ENCODE results near the gene CD40.

The CD40 gene

DNA sequence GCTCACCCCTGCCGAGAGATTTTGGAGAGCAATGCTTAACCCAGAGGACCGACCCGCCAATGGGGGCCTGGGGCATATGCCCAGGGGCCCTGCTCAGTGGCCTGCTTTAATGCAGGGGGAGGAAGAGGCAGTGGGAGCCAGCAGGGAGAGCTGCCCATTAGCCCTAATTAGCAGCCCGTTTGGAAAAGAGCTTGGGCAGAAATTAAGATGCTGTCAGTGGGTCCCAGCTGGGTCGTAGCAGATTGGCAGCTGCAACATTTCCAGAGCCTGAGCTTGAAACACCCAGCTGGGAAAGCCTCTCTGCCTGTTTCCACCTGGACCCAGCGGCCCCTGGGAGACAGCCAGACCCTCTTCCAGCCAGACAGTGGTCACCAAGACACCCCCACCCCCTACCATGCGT lies 39.5 kb downstream of the CD40 start:
- H3K4me3 ChIP-seq (ENCODE audit: low read depth, low read length): no peak overlapping the region
- TF ChIP-seq, protein P1, sequence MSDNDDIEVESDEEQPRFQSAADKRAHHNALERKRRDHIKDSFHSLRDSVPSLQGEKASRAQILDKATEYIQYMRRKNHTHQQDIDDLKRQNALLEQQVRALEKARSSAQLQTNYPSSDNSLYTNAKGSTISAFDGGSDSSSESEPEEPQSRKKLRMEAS (IDR thresholded peaks at IDR 0.05; ENCODE audit: low read depth, low read length): no peak
- TF ChIP-seq CTCF (IDR thresholded peaks at IDR 0.05; ENCODE audit: low read depth, low read length): no peak
- no peak for TF ChIP-seq POLR2A (IDR thresholded peaks at IDR 0.05; ENCODE audit: extremely low read depth, insufficient read length)
- no peak for TF ChIP-seq MYC (IDR thresholded peaks at IDR 0.05; ENCODE audit: low read depth, low read length)
- no peak for DNase-seq (ENCODE audit: low read depth)

DNA sequence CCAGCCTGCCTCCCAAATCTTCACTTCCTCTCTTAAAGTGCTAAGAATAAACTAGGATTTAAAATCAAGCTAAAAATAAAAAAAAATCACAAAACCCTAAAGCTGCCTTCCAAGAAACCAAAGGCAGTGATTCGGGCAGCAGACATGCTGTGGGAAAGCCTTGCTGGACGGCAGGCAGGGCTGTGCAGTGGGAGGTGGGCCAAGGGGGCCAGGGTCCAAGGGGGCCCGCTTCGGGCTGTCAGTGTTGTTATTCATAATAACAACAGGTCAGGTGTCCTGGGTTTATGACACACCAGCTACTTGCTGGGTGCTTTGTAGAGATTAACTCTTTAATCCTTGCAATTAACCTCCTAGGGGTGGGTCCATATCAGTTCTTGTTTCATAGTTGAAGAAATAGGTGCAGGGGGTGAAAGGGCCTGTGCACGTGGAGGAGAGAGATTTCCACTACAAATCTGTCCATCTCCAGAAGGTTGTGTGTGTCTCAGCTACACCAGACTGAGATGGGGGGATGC lies 40.4 kb downstream of the CD40 start:
- DNase-seq (ENCODE audit: low read depth): no peak
- TF ChIP-seq, protein P1 (IDR thresholded peaks at IDR 0.05; ENCODE audit: low read depth, low read length): no peak
- no peak for TF ChIP-seq MYC (IDR thresholded peaks at IDR 0.05; ENCODE audit: low read depth, low read length)
- TF ChIP-seq CTCF (IDR thresholded peaks at IDR 0.05; ENCODE audit: low read depth, low read length): no peak
- TF ChIP-seq POLR2A (IDR thresholded peaks at IDR 0.05; ENCODE audit: extremely low read depth, insufficient read length): no peak
- no peak overlapping the region for H3K4me3 ChIP-seq (ENCODE audit: low read depth, low read length)

DNA sequence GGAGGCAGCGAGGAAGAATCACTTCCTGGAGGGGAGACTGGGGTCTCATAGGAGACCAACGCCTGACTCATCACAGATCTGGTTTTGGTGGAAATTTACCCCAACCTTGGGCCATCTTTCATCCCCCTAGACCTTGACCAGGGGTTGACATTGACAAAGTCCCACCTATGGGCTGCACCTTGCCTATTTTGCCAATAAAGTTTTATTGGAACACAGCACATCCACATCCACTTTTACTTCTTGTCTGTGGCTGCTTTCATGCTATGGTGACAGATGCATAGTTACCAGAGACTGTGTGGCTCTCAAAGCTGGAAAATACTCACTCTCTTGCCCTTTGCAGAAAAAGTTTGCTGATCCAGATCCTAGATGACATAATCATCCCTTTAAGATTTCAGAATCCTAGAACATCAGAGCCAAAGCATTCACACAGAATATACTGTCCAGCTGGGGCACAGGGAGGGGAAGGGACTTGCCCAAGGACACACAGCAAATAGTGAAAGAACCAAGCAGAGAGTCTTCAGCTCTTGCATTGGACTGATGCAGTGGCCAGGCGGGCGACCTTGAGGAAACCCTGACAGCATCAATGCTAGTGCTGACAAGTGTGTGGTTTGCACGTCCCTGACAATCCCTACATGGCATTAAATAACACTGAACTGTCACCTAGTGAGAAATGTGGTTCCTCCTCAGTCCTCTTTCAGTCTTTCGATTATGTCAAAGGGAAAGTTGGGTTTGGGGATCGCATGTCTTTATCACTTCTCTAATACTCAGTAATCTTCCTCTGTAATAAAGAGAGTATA lies 41.2 kb downstream of the CD40 start:
- H3K4me3 ChIP-seq (ENCODE audit: low read depth, low read length): no peak overlapping the region
- TF ChIP-seq POLR2A (IDR thresholded peaks at IDR 0.05; ENCODE audit: extremely low read depth, insufficient read length) (no peak), MYC (IDR thresholded peaks at IDR 0.05; ENCODE audit: low read depth, low read length) (no peak), CTCF (IDR thresholded peaks at IDR 0.05; ENCODE audit: low read depth, low read length) (no peak)
- TF ChIP-seq, protein P1 (IDR thresholded peaks at IDR 0.05; ENCODE audit: low read depth, low read length): no peak
- no peak for DNase-seq (ENCODE audit: low read depth)

DNA sequence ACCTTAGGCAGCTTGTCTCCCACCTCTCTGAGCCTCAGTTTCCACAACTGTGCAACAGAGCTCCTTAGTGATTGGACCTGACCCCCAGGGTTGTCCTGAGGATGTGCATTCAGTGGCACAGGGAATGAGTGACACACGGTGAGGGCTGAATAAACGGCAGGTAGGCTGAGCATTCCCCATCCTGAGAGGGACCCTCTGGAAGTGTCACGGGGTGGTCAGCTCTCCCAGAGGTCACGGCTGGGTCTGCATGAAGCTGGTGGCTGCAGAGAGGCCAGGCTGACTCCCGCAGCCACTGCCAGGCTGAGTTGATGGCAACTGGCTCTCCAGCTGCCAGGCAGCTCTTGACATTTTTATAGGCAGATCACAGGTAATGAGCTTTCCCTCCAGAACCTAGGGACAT lies 42.5 kb downstream of the CD40 start:
- TF ChIP-seq MYC (IDR thresholded peaks at IDR 0.05; ENCODE audit: low read depth, low read length): no peak
- no peak for TF ChIP-seq CTCF (IDR thresholded peaks at IDR 0.05; ENCODE audit: low read depth, low read length)
- TF ChIP-seq POLR2A (IDR thresholded peaks at IDR 0.05; ENCODE audit: extremely low read depth, insufficient read length): no peak
- TF ChIP-seq, protein P1 (IDR thresholded peaks at IDR 0.05; ENCODE audit: low read depth, low read length): no peak
- DNase-seq (ENCODE audit: low read depth): no peak

DNA sequence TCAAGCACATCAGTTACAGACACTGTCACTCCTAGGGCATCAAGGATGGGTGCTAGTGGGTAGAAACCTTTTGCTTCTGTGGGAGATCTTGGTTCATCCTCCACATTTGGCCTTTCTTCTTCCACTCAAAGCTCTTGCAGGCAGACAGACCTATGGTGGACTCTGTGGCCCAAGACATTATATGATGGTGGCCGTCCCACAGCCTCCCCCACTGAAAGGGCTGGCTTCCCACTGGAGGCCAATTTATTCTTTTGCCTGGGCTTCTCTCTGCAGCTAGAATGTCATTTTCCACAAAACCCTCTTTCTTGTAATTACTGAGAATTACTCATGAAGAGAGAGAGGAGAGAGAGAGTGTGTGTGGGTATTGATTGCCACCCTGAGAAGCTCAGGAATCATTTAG lies 43.8 kb downstream of the CD40 start:
- H3K4me3 ChIP-seq (ENCODE audit: low read depth, low read length): no peak overlapping the region
- no peak for DNase-seq (ENCODE audit: low read depth)
- TF ChIP-seq MYC (IDR thresholded peaks at IDR 0.05; ENCODE audit: low read depth, low read length) (no peak), CTCF (IDR thresholded peaks at IDR 0.05; ENCODE audit: low read depth, low read length) (no peak), POLR2A (IDR thresholded peaks at IDR 0.05; ENCODE audit: extremely low read depth, insufficient read length) (no peak)
- TF ChIP-seq, protein P1 (IDR thresholded peaks at IDR 0.05; ENCODE audit: low read depth, low read length): no peak

More for the DNA sequence above, 42.5 kb downstream of the CD40 start:
- no peak overlapping the region for H3K4me3 ChIP-seq (ENCODE audit: low read depth, low read length)

Measured in NB4 (cell line).